Fibroblast of mammary gland (primary cell): ENCODE measurements around the gene ERP27.

Experiments
- DNase-seq: peaks from one replicate; pipeline ENCODE4 v3.0.0-alpha.2; 2010; ENCODE audit warnings: low read depth
- H3K4me3 ChIP-seq: 2 replicates; pipeline ENCODE4 v1.5.1; 2011; ENCODE audit warnings: low read depth, mild to moderate bottlenecking, low read length, moderate library complexity; ENCODE audit not compliant: control insufficient read depth
- CTCF ChIP-seq: conservative IDR thresholded peaks from 2 replicates; pipeline ENCODE4 v1.5.1; 2011; ENCODE audit warnings: low read depth, low read length, inconsistent platforms; ENCODE audit not compliant: control insufficient read depth, insufficient read depth

The ERP27 gene

DNA sequence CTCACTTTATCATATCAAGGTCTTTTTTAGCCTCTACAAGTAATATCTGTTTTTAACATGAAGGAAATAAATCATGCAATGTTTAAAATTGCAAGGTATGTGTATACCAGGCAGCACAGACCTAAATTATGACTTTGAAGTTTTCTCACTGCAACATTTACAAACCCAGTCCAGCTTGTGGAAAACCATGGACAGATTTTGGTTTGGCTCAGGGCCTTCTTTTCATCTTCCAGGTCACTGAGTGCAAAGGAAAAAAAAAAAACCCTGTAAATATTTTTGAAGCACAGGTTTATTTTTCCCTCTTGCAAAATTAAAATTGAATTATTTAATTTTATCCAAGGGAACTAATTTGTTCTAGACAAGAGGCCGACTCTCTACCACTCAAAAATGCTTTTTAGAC lies 66.5 kb downstream of the ERP27 start:
- H3K4me3 ChIP-seq, result no peak overlapping the region
- no peak for DNase-seq
- no peak for TF ChIP-seq CTCF

DNA sequence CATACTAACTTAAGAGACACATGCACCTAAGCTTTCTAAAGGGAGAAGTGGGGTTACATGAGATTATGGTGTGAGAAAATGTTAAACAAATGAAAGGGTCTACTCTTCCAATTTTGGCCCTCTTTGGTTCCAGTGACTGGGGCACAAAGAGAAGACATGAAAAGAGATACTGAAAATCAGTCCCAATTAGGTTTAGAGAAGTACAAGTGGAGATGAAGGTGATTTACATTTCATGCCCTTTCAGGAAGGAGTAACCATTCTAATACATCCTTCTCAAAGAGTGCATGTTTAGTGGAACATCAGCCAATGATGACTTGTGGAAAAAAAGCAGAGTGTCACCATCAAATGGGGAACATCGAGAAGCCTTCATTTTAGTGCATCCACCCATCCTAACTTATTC lies 67.1 kb downstream of the ERP27 start:
- no peak for TF ChIP-seq CTCF
- no peak overlapping the region for H3K4me3 ChIP-seq
- DNase-seq, result no peak

- TF ChIP-seq CTCF, result no peak
- DNase-seq, result peak; percentile 60
- no peak overlapping the region for H3K4me3 ChIP-seq
Observed at GRCh38 chr12:14868916-14869506, 69.3 kb downstream of the ERP27 start.
